Measurements from ENCODE around the gene ESYT3. TPM values are rescaled to one million over a fixed set of nuclear protein-coding genes. Genes with fewer than 3 reads are reported as not detected.
A peak's percentile ranks its signal among the peaks of the same experiment; 100 is the strongest.
"Not testable (repeated sequence)": the region's sequence is repeated elsewhere in the genome, so short reads cannot be mapped to it uniquely, and the experiment has no call there.

Gene ESYT3
- total and polyA plus RNA-seq, 9 donors = 9.0 to 14.6 (median 11.1) TPM

DNA sequence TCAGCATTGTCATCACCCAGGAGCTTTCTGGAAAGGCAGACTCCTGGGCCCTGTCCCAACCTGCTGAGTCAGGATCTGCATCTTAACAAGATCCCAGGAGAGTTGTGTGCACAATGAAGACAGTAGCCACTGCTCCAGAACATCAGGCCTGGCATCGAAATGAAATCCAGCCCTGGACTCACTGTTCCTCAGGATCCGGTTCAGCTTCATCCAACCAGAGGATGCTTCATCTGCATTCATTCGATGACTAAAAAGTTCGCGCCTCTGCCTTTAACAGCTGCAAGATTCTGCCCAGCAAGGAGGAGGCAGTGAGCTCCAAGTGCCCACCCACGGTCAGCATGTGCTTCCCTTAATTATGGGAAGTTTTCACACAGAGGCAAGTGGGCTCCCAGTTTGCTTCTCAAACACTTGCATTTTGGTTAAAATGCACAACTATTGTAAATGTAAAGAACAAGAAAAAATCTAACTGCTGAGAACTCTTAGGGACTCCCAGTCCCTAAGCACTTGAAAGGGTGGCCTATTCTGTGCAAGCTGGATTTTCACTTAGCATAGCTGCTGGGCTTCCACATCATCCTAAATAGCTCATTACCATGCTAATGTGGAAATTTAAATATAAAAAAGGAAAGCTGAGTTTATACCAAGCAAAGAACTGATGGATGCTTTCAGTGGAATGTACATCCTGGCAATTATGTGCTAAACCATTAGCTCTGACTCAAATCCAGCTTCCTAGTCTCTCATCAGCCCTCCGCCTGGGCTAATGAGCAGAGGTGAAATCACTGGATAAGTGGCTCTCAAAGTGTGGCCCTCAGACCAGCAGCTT, 25.5 kb upstream of the ESYT3 start:
- H3K9me3 ChIP-seq (replicated peaks; ENCODE audit: control insufficient read depth, low read depth, low read length) = no peaks in the 10 kb centered on the region
- H3K4me3 ChIP-seq (ENCODE audit: low read length) = no peak overlapping the region
- DNase-seq = peak; percentile 22
- H3K36me3 ChIP-seq (ENCODE audit: control insufficient read depth, insufficient read depth, low read length) = peaks cover 13% of the 10 kb centered on the region
- 49% methylated on average over 5 of the region's 7 CpGs for WGBS (ENCODE audit: insufficient coverage)
- no peaks in the 10 kb centered on the region for H3K27me3 ChIP-seq (ENCODE audit: control insufficient read depth, insufficient read depth, low read length)
- H3K27ac ChIP-seq (ENCODE audit: low read length) = no peak overlapping the region
- no peaks in the 10 kb centered on the region for H3K4me1 ChIP-seq (ENCODE audit: control insufficient read depth, insufficient read depth, low read length)

GRCh38 chr3:138412821-138413551, 21.4 kb upstream of the ESYT3 start:
- Histone ChIP-seq H3K4me3 (ENCODE audit: low read length) (no peak overlapping the region), H3K27me3 (ENCODE audit: control insufficient read depth, insufficient read depth, low read length) (no peaks in the 10 kb centered on the region), H3K36me3 (ENCODE audit: control insufficient read depth, insufficient read depth, low read length) (no peaks in the 10 kb centered on the region), H3K27ac (ENCODE audit: low read length) (no peak overlapping the region), H3K4me1 (ENCODE audit: control insufficient read depth, insufficient read depth, low read length) (peaks cover 5% of the 10 kb centered on the region), H3K9me3 (replicated peaks; ENCODE audit: control insufficient read depth, low read depth, low read length) (no peaks in the 10 kb centered on the region)
- DNase-seq = peak; percentile 42
- WGBS (ENCODE audit: insufficient coverage) = 57% methylated on average over 3 of the region's 9 CpGs

GRCh38 chr3:138416236-138416635, 18.2 kb upstream of the ESYT3 start:
- WGBS (ENCODE audit: insufficient coverage) = no CpG with 5 or more reads among the region's 4 CpGs
- not testable (repeated sequence) for DNase-seq; H3K9me3 ChIP-seq (replicated peaks; ENCODE audit: control insufficient read depth, low read depth, low read length); H3K27me3 ChIP-seq (ENCODE audit: control insufficient read depth, insufficient read depth, low read length); H3K27ac ChIP-seq (ENCODE audit: low read length); H3K4me3 ChIP-seq (ENCODE audit: low read length); H3K36me3 ChIP-seq (ENCODE audit: control insufficient read depth, insufficient read depth, low read length)
- H3K4me1 ChIP-seq (ENCODE audit: control insufficient read depth, insufficient read depth, low read length) = peaks cover 16% of the 10 kb centered on the region

- Histone ChIP-seq H3K4me1 (ENCODE audit: control insufficient read depth, insufficient read depth, low read length) (peaks cover 16% of the 10 kb centered on the region), H3K36me3 (ENCODE audit: control insufficient read depth, insufficient read depth, low read length) (no peaks in the 10 kb centered on the region), H3K27ac (ENCODE audit: low read length) (no peak overlapping the region), H3K9me3 (replicated peaks; ENCODE audit: control insufficient read depth, low read depth, low read length) (no peaks in the 10 kb centered on the region), H3K4me3 (ENCODE audit: low read length) (no peak overlapping the region), H3K27me3 (ENCODE audit: control insufficient read depth, insufficient read depth, low read length) (no peaks in the 10 kb centered on the region)
- WGBS (ENCODE audit: insufficient coverage) = 17% methylated on average over 5 of the region's 7 CpGs
- peak; percentile 88 for DNase-seq
Measured at GRCh38 chr3:138417559-138417982, 16.8 kb upstream of the ESYT3 start.

- Histone ChIP-seq H3K27ac (ENCODE audit: low read length) (peak overlapping the region; percentile 37), H3K9me3 (replicated peaks; ENCODE audit: control insufficient read depth, low read depth, low read length) (no peaks in the 10 kb centered on the region), H3K4me1 (ENCODE audit: control insufficient read depth, insufficient read depth, low read length) (peaks cover 16% of the 10 kb centered on the region), H3K36me3 (ENCODE audit: control insufficient read depth, insufficient read depth, low read length) (no peaks in the 10 kb centered on the region), H3K27me3 (ENCODE audit: control insufficient read depth, insufficient read depth, low read length) (no peaks in the 10 kb centered on the region), H3K4me3 (ENCODE audit: low read length) (no peak overlapping the region)
- no CpG with 5 or more reads among the region's 5 CpGs for WGBS (ENCODE audit: insufficient coverage)
- DNase-seq = peak; percentile 72
Measured at GRCh38 chr3:138418601-138419206, 15.7 kb upstream of the ESYT3 start.

GRCh38 chr3:138423316-138423715, 11.1 kb upstream of the ESYT3 start:
- Histone ChIP-seq H3K27me3 (ENCODE audit: control insufficient read depth, insufficient read depth, low read length) (no peaks in the 10 kb centered on the region), H3K4me1 (ENCODE audit: control insufficient read depth, insufficient read depth, low read length) (peaks cover 8% of the 10 kb centered on the region)
- no CpG with 5 or more reads among the region's 1 CpG for WGBS (ENCODE audit: insufficient coverage)

GRCh38 chr3:138424323-138424722, 10.1 kb upstream of the ESYT3 start:
- no peaks in the 10 kb centered on the region for H3K4me1 ChIP-seq (ENCODE audit: control insufficient read depth, insufficient read depth, low read length)
- no peaks in the 10 kb centered on the region for H3K36me3 ChIP-seq (ENCODE audit: control insufficient read depth, insufficient read depth, low read length)
- no peak for DNase-seq
- H3K4me3 ChIP-seq (ENCODE audit: low read length) = no peak overlapping the region
- no peak overlapping the region for H3K27ac ChIP-seq (ENCODE audit: low read length)
- peaks cover under 1% of the 10 kb centered on the region for H3K27me3 ChIP-seq (ENCODE audit: control insufficient read depth, insufficient read depth, low read length)
- 86% methylated on average over 1 of the region's 2 CpGs for WGBS (ENCODE audit: insufficient coverage)
- H3K9me3 ChIP-seq (replicated peaks; ENCODE audit: control insufficient read depth, low read depth, low read length) = no peaks in the 10 kb centered on the region

More at GRCh38 chr3:138423316-138423715, 11.1 kb upstream of the ESYT3 start:
- no peaks in the 10 kb centered on the region for H3K36me3 ChIP-seq (ENCODE audit: control insufficient read depth, insufficient read depth, low read length)
- no peaks in the 10 kb centered on the region for H3K9me3 ChIP-seq (replicated peaks; ENCODE audit: control insufficient read depth, low read depth, low read length)
- DNase-seq = no peak
- H3K4me3 ChIP-seq (ENCODE audit: low read length) = no peak overlapping the region
- no peak overlapping the region for H3K27ac ChIP-seq (ENCODE audit: low read length)

- Histone ChIP-seq H3K27ac (ENCODE audit: low read length) (no peak overlapping the region), H3K27me3 (ENCODE audit: control insufficient read depth, insufficient read depth, low read length) (peaks cover 4% of the 10 kb centered on the region), H3K36me3 (ENCODE audit: control insufficient read depth, insufficient read depth, low read length) (no peaks in the 10 kb centered on the region), H3K9me3 (replicated peaks; ENCODE audit: control insufficient read depth, low read depth, low read length) (no peaks in the 10 kb centered on the region), H3K4me1 (ENCODE audit: control insufficient read depth, insufficient read depth, low read length) (no peaks in the 10 kb centered on the region), H3K4me3 (ENCODE audit: low read length) (no peak overlapping the region)
- DNase-seq = peak; percentile 35
- WGBS (ENCODE audit: insufficient coverage) = no CpG with 5 or more reads among the region's 3 CpGs
Measured at GRCh38 chr3:138426211-138426610, 8.2 kb upstream of the ESYT3 start.

DNA sequence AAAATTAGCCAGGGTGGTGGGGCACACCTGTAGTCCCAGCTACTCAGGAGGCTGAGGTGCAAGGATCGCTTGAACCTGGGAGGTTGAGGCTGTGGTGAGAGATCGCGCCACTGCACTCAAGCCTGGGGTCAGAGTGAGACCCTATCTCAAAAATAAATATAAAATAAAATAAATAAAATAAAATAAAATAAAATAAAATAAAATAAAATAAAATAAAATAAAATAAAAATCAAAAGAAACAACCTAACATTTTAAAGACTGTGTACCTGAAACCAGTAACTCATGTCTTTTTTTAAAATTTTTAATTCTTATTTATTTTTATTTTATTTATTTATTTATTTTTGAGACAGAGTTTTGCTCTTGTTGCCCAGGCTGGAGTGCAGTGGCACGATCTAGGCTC, 7.7 kb upstream of the ESYT3 start:
- not testable (repeated sequence) for H3K4me3 ChIP-seq (ENCODE audit: low read length); H3K27me3 ChIP-seq (ENCODE audit: control insufficient read depth, insufficient read depth, low read length); DNase-seq; H3K4me1 ChIP-seq (ENCODE audit: control insufficient read depth, insufficient read depth, low read length); H3K9me3 ChIP-seq (replicated peaks; ENCODE audit: control insufficient read depth, low read depth, low read length); H3K36me3 ChIP-seq (ENCODE audit: control insufficient read depth, insufficient read depth, low read length); H3K27ac ChIP-seq (ENCODE audit: low read length)
- WGBS (ENCODE audit: insufficient coverage) = 88% methylated on average over 1 of the region's 4 CpGs

DNA sequence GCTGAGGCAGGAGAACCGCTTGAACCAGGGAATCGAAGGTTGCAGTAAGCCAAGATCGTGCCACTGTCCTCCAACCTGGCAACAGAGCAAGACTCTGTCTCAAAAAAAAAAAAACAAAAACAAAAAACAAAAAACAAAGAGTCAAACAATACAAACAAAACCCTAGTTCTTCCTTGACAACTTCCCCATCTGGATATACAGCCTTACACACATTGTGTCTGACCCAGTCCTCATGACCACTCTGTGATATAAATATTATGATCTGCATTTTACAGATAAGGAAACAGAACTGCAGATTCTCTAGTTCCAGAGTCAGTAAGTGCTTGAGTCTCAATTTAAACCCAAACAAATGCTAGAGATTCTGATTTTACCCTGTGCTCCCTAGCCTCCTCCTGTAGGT, 4.8 kb upstream of the ESYT3 start:
- no peak for DNase-seq
- H3K36me3 ChIP-seq (ENCODE audit: control insufficient read depth, insufficient read depth, low read length) = no peaks in the 10 kb centered on the region
- H3K9me3 ChIP-seq (replicated peaks; ENCODE audit: control insufficient read depth, low read depth, low read length) = no peaks in the 10 kb centered on the region
- H3K27ac ChIP-seq (ENCODE audit: low read length) = no peak overlapping the region
- H3K4me1 ChIP-seq (ENCODE audit: control insufficient read depth, insufficient read depth, low read length) = peaks cover 5% of the 10 kb centered on the region
- peaks cover 26% of the 10 kb centered on the region for H3K27me3 ChIP-seq (ENCODE audit: control insufficient read depth, insufficient read depth, low read length)
- no peak overlapping the region for H3K4me3 ChIP-seq (ENCODE audit: low read length)
- WGBS (ENCODE audit: insufficient coverage) = 86% methylated on average over 3 of the region's 3 CpGs
